Pancreas (tissue), 10 donors: ENCODE results near the gene ABCA2. TPM values are rescaled to one million over a fixed set of nuclear protein-coding genes. Genes with fewer than 3 reads are reported as not detected.
A peak's percentile ranks its signal among the peaks of the same experiment; 100 is the strongest.

Source experiments
- ATAC-seq, 4 donors: fragments of 200-7000 bp; cut with Tn5 transposase; one replicate each; pipeline versions ENCODE4 v1.8.0 to v1.9.1; 2020; ENCODE audit warnings: mild to moderate bottlenecking in 4 of 4, moderate library complexity in 4 of 4
- DNase-seq, 6 donors: peaks; one replicate each; pipeline ENCODE4 v3.0.0-alpha.2; 2020
- FAIRE-seq: peaks from 2 replicates; lab custom pipeline; 2012; peaks lifted over from hg19 to GRCh38; lab: Jason Lieb, UNC
- H3K27ac ChIP-seq, 4 donors: fragments of 200-600 bp; sonication (generic); 1 replicate in 3 of 4; 2 replicates in 1 of 4; pipeline versions ENCODE4 v1.5.0 to v1.8.0; 2020
- H3K27me3 ChIP-seq, 4 donors: fragments of 200-600 bp; one replicate each; pipeline ENCODE4 v1.8.0; 2021
- H3K36me3 ChIP-seq, 3 donors: fragments of 200-600 bp; sonication (generic) in 1 of 3; one replicate each; pipeline versions ENCODE4 v1.5.0 to v1.8.0; 2020 to 2021
- H3K4me1 ChIP-seq, 3 donors: fragments of 200-600 bp; one replicate each; pipeline ENCODE4 v1.8.0; 2021
- H3K4me3 ChIP-seq, 4 donors: fragments of 200-600 bp; sonication (generic) in 2 of 4; one replicate each; pipeline versions ENCODE4 v1.5.0 to v1.8.0; 2020 to 2021
- H3K9me3 ChIP-seq, 4 donors: fragments of 200-600 bp; one replicate each; pipeline ENCODE4 v1.8.0; 2021
- WGBS, 2 donors: extraction: QIAGEN DNeasy Blood & Tissue Kit; methylation state at CpG; one replicate each; pipeline ENCODE4 v1.1.7; 2013; 5-methylcytosine and 5-hydroxymethylcytosine counted together
- intact Hi-C, 3 donors: fragments of 100-400 bp; cut with DNase I; formaldehyde crosslinking; loops; one replicate each; pipeline versions ENCODE4 v1.11.1 to v1.14.2; 2022
- polyA plus RNA-seq, 2 donors: library from polyadenylated mRNA; stranded (reverse); fragments of 200-250 nt; gene quantifications; one replicate each; pipeline ENCODE4 v1.2.3, GENCODE V29; 2013
- total RNA-seq, 6 donors: library from RNA; stranded (reverse); fragmentation: NEBNext Ultra II Directional in 4 of 6; extraction: Animal tissue kit (Norgen Biotek cat#: 25700) in 4 of 6; gene quantifications; one replicate each; pipeline versions ENCODE4 v1.2.1 to v1.2.4, GENCODE V29; 2021 to 2023
- TF ChIP-seq, protein P1 (sequence below), 4 donors: fragments of 200-600 bp; sonication (generic) in 3 of 4; IDR thresholded peaks; one replicate each; pipeline versions ENCODE4 v1.5.0 to v1.8.0; 2021; ENCODE audit warnings: antibody characterized with exemption in 4 of 4
- donor health status: healthy with polysubstance abuse.
- donor health status: DM: no; HTN: no; CAD: no; lungs with moderate emphysema.
- donor health status: DM: no; HTN: no; CAD: no.
- donor health status: control.
- donor health status: control.
- donor health status: Bipolar disorder and iron deficiency.
- donor health status: DM: yes; HTN: yes; CAD: no.
- donor health status: DM: no; HTN: no; CAD: no.
- donor health status: DM: no; HTN: no; CAD: no.
- donor health status: DM: yes; HTN: yes; CAD: no.

ABCA2 gene
- total and polyA plus RNA-seq, 8 donors: 16.2 to 80.0 (median 27.5) TPM

DNA sequence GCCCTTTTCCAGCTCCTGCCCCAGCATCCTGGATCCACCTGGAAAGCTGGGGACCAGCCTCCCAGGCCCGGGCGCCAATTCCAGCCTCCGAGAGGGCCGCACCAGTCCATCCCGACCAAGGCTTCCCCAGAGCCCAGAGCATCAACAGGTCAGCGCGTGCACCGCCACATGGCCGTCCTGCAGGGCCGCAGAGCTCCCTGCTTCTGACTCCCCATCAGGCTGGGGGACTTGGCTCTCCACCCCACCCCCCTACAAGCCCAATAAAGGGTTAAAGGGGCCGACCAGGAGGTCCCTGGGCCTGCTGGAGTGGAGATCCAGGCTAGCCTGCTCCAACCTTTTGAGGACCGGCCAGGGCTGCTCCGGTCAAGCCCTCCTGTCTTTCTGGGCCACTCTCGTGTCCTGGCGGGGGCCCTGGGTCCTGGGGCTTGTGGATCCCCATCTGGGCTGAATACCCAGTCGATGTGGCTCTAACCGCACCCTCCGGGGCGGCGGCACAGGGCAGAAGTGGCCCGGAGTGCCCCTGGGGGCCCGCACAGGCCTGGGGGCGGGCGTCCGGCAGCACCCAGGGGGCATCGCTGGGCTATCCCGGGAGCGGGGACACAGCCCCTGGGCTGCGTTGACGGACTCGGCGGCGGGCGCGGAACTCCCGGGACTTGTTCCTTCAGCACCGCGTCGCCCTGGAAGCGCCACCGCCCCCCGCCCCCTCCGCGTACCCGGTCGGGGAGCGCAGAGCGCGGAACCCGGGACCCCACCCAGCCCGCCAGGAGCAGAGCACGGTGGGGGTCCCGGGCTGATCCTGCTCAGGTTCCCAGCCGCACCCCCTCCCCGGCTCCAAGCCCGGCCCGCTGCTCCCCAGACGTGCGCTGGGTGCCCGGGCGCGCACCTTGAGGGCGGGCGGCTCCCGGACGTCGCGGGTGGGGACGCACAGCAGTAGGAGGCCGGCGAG lies 25.2 kb upstream of the ABCA2 start:
- no peaks in the 10 kb centered on the region for H3K9me3 ChIP-seq
- H3K36me3 ChIP-seq: no peaks in the 10 kb centered on the region
- peak in 3 of 6 donors; percentile 36 to 86 (median 68) for DNase-seq
- no peak for FAIRE-seq
- H3K27ac ChIP-seq: no peak overlapping the region
- H3K27me3 ChIP-seq: peaks cover 0 to 7% (median 0%) of the 10 kb centered on the region in 4 donors
- TF ChIP-seq, protein P1, sequence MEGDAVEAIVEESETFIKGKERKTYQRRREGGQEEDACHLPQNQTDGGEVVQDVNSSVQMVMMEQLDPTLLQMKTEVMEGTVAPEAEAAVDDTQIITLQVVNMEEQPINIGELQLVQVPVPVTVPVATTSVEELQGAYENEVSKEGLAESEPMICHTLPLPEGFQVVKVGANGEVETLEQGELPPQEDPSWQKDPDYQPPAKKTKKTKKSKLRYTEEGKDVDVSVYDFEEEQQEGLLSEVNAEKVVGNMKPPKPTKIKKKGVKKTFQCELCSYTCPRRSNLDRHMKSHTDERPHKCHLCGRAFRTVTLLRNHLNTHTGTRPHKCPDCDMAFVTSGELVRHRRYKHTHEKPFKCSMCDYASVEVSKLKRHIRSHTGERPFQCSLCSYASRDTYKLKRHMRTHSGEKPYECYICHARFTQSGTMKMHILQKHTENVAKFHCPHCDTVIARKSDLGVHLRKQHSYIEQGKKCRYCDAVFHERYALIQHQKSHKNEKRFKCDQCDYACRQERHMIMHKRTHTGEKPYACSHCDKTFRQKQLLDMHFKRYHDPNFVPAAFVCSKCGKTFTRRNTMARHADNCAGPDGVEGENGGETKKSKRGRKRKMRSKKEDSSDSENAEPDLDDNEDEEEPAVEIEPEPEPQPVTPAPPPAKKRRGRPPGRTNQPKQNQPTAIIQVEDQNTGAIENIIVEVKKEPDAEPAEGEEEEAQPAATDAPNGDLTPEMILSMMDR (IDR thresholded peaks at IDR 0.05): no peak
- 16 to 31% methylated on average over 37 to 71 of the region's 71 CpGs for WGBS, 2 donors
- peak; percentile 1 to 39 (median 14) for ATAC-seq
- intact Hi-C loops: no loop called here
- peak overlapping the region; percentile 24 to 52 (median 39) for H3K4me3 ChIP-seq
- peaks cover 19 to 28% (median 20%) of the 10 kb centered on the region in 3 donors for H3K4me1 ChIP-seq

DNA sequence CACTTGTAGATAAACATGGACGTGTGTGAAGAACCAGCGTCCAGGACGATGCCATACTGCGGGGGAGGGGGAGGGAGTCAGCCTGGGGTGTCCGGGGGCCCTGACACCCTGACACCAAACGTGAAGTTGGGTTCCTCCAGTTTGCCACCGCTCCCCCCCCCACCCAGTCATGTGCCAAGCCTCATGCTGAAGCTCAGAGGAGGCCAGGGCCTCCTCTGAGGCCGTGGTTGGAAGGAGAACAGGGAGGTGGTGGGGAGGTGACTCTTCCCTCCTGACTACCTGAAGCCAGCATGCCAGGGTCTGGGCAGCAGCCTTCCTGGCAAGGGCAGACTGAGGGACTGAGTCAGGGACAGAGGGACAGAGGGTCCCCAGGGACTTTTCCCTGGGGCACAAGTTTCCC lies 24.3 kb upstream of the ABCA2 start:
- TF ChIP-seq, protein P1 (IDR thresholded peaks at IDR 0.05): no peak
- Histone ChIP-seq H3K4me3 (no peak overlapping the region), H3K9me3 (no peaks in the 10 kb centered on the region), H3K27me3 (peaks cover 0 to 7% (median 0%) of the 10 kb centered on the region in 4 donors), H3K4me1 (peaks cover 19 to 28% (median 20%) of the 10 kb centered on the region in 3 donors), H3K27ac (no peak overlapping the region), H3K36me3 (no peaks in the 10 kb centered on the region)
- FAIRE-seq: no peak
- ATAC-seq: no peak
- intact Hi-C loops: no loop called here
- no peak for DNase-seq
- WGBS, 2 donors: 67 to 84% methylated on average over 8 of the region's 8 CpGs

DNA sequence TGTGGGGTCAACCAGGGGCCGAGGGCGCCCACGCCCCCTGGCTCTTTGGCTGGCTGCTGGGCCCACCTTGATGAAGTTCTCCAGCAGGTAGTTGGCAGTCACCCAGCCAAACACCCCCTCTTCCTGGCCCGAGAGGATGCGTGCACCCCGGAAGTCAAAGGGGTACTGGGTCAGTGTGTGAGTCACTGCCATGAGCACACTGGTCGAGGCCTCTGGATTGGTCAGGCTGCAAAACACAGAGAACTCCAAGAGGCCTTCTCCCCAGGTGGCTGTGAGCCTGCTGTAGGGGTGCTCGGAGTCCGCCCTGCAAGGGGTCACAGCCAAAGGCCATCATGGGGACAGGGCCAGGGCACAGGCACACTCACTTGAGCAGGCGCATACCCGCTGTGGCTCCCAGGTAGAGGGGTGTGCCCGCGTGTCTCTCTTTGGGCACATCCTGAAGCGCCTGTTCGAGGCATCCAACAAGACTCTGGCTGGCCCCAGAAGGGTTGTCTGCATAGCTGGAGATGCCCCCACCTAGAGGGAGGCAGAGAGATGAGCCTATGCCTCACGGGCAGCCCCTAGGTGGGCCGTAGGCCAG lies 23.2 kb upstream of the ABCA2 start:
- peaks cover 0 to 7% (median 0%) of the 10 kb centered on the region in 4 donors for H3K27me3 ChIP-seq
- 93% methylated on average over 13 to 17 of the region's 17 CpGs for WGBS, 2 donors

DNA sequence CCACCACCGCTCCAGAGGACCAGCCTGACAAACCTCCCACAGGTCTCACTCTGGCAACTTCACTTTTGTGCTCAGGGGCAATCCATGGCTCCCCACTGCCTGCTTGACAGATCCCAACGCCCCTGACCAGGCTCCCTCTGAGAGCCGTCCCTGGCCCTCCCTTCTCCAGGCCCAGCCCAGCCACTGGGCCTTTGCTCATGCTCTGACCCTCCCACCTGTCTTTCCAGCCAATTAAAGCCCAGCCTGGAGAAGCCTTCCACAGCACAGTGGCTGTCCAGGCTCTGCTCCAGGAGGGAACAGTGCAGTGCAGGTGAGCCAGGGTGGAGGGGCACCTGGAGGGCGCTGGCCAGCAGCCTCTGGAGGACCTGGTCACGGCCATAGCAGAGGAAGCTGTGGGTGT lies 22.5 kb upstream of the ABCA2 start:
- no peak overlapping the region for H3K4me3 ChIP-seq
- H3K4me1 ChIP-seq: peaks cover 14 to 22% (median 19%) of the 10 kb centered on the region in 3 donors
- H3K9me3 ChIP-seq: no peaks in the 10 kb centered on the region
- TF ChIP-seq, protein P1 (IDR thresholded peaks at IDR 0.05): no peak
- no peak for DNase-seq
- H3K27me3 ChIP-seq: peaks cover 0 to 7% (median 0%) of the 10 kb centered on the region in 4 donors
- ATAC-seq: no peak
- FAIRE-seq: no peak
- no peak overlapping the region for H3K27ac ChIP-seq
- WGBS, 2 donors: 82 to 87% methylated on average over 5 of the region's 5 CpGs
- H3K36me3 ChIP-seq: no peaks in the 10 kb centered on the region
- intact Hi-C loops: no loop called here

More for the DNA sequence above, 23.2 kb upstream of the ABCA2 start:
- Histone ChIP-seq H3K4me3 (no peak overlapping the region), H3K27ac (no peak overlapping the region), H3K4me1 (peaks cover 19 to 27% (median 23%) of the 10 kb centered on the region in 3 donors), H3K36me3 (no peaks in the 10 kb centered on the region), H3K9me3 (no peaks in the 10 kb centered on the region)
- intact Hi-C loops: no loop called here
- DNase-seq (peak in 3 of 6 donors; percentile 40 to 66 (median 50)), FAIRE-seq (no peak), ATAC-seq (no peak)
- TF ChIP-seq, protein P1 (IDR thresholded peaks at IDR 0.05): no peak
